Right renal cortex interstitium (tissue), 3 donors: ENCODE measurements around the gene PRXL2B. TPM values are rescaled to one million over a fixed set of nuclear protein-coding genes. Genes with fewer than 3 reads are reported as not detected.

Experiments used
- DNase-seq, 3 donors: peaks; one replicate each; pipeline ENCODE4 v3.0.0-alpha.2; 2013; ENCODE audit warnings: low read depth in 3 of 3, low spot score in 2 of 3
- polyA plus RNA-seq, 3 donors: library from polyadenylated mRNA; unstranded; fragments of 120-200 nt; gene quantifications; one replicate each; pipeline ENCODE4 v1.2.1, GENCODE V29; 2013; ENCODE audit not compliant: insufficient read length in 3 of 3

PRXL2B gene, protein sequence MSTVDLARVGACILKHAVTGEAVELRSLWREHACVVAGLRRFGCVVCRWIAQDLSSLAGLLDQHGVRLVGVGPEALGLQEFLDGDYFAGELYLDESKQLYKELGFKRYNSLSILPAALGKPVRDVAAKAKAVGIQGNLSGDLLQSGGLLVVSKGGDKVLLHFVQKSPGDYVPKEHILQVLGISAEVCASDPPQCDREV
- 10 to 100 TPM; 33.1 to 41.6 (median 39.1) TPM for polyA plus RNA-seq

DNA sequence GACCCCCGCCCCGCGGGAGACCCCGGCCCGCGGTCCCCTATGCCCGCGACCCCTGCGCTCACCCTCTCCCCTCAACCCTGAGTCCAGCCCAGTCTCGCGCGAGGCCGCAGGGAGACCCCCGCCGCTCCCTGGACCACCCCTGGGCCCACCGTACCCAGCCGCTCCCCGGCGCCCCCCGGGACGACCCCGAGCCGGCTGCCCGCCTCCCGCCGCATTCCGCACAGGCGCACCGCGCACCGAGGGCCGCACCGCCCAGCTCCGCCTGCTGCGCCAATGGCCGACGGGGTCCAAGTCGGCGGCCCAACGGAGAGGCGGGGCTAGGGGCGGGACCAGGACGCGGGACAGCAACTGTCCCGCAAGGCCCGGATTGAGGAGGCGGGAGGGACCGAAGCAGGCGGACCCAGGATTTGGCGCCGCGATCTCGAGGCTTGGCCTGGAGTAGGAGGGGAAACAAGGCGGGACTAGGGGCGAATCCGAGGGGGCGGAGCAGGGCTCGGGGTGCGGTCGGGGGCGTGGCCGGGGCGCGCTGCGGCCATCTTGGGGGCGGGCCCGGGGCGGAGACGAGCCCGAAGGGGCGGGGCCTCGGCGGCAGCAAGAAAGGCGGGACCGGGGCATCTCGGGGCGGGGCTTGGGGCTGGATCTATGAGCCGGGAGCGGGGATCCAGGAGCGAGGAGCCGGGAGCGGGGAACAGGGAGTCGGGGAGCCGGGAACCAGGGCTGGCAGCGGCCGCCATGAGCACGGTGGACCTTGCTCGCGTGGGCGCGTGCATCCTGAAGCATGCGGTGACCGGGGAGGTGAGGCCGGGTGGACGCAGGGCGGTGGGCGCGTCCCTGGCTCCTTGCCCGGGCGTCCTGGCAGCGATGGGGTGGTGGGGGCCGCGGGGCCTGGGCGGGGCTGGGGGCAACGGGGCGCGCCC is at the start of gene PRXL2B:
Gene PRXL2B (plus strand): TSS at position 624 of the 917 bp plus-strand sequence. CDS start 109 bp downstream, at position 733.
- peak; percentile 87 to 96 (median 95) for DNase-seq

DNA sequence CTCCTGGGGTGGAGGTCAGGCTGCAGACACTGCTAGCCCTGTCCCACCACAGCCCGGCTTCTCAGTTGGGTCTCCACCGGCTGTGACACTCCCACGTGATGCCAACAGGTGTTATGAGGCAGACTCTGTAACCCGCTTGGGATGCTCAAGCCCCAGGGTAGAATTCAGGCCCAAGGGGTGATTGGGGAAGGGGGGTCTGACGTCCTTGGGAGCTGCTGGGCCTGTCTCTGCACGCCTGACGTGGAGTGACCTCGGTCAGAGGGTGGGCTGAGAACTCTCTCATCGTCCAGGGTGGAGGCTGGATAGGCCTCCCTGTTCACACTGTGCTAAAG is 48.8 kb upstream of the PRXL2B start:
- no peak for DNase-seq

DNA sequence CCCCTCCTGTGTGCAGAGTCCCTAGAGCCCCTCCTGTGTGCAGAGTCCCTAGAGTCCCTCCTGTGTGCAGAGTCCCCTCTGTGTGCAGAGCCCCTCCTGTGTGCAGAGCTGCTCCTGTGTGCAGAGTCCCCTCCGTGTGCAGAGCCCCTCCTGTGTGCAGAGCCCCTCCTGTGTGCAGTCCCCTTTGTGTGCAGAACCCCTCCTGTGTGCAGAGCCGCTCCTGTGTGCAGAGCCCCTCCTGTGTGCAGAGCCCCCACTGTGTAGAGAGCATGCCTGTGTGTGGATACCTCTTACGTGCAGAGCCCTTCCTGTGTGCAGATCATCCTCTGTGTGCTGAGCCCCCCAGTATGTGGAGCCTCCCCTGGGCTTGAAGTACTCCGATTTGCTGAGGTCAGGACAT is 48.2 kb upstream of the PRXL2B start:
- DNase-seq: no peak

DNA sequence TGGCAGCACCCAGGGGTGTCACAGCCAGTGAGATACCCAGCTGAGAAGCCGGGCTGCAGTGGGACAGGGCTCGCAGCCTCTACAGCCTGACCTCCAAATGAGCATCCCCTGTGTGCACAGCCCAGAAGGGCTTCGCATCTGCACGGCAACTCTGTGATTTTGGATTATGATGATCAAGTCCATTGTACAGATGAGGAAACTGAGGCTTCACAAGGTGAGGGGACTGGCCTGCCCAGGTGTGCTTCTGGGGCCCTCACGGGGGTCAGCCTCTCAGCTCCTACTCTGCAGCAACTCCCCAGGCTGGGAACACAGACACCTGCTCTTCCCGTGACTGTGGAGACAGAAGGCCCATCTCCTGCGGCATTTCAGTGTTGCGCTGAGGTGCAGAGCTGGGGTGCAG is 47.7 kb upstream of the PRXL2B start:
- DNase-seq: no peak

DNA sequence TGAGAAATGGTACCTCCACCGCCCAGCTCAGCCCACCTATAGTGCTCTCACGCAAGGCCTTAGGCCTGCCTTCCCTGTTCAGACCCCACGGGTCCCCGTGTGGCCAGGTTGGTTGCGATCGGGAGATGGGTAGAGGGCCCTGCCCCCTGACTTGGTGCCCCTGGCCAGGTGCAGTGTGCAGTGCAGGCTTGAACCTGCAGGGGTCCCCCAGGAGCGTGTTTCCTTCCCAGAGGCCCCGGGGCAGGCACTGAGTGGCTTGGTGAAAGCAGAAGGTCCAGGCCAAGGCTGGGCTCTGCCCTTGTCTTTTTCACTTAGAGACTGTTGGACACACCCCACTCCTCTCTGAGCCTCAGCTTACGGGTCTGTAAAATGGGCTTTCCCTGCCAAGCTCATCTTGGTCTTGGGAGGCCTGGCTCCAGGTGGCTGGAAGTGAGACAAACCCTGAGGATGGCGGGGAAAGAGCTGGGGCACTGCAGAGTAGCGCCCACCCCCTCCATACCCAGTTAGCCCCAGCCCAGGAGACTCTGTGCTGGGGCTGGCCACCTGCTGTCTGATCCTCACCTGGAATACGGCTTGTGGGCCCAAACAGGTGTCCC is 47.2 kb upstream of the PRXL2B start:
- DNase-seq: no peak

DNA sequence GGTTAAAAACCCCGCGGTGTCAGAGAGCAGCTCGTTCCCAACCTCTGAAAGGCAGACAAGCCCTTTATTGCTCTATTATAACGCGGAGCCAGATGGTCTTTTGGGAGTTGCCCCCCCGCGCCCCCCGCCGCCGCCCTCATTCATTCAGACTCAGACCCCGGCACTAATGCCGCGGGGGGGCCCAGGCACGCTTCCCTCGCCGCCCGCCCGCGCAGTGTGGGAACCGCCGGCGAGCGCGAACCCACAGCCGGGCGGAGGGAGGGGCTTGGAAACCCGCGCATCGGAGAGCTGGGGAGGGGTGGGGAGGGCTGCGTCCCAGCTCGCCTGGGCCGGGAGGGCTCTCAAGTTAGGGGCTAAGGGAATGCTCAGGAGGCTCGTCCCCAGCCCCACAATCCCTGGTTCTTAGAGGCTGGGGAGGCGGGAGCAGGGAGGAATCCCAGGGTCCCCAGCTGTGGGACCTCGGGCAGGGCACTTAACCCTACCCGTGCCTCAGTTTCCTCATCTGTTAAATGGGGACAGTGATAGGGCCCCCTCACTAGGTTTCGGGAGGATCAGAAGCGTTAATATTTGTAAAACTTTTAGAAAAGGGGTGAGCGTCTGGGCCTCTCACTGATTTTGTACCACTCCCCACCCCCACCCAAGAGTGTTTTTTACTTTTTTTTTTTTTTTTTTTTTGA is 45.6 kb upstream of the PRXL2B start:
- DNase-seq: no peak

DNA sequence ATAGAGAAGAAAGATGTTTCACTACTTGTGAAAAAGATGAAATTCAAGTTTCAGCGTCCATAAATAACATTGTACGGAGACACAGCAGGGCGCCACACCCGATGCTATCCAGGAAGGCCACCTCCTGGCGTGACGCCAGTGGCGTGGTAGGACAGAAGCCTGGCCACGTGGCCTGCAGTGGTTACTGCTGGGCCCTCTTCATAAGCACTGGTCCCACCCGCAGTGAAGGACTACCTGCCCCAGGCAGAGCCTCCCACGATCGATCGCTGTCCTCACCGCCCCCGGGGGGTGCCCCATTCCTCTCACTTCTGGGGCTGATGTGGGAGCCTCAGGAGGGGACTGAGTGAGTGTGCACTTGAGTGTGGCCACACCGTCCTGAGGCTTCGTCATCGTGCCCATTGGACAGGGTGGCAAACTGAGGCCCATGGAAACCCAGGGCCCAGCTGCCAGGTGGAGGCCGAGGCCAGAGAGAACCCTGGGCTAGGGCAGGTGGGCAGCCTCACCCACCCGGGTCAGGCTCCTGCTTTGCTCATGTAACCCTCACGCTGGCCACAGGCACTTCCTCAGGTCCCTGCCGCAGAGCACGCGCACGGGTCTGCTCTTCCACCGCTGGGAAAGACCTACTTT is 44.8 kb upstream of the PRXL2B start:
- DNase-seq: no peak

DNA sequence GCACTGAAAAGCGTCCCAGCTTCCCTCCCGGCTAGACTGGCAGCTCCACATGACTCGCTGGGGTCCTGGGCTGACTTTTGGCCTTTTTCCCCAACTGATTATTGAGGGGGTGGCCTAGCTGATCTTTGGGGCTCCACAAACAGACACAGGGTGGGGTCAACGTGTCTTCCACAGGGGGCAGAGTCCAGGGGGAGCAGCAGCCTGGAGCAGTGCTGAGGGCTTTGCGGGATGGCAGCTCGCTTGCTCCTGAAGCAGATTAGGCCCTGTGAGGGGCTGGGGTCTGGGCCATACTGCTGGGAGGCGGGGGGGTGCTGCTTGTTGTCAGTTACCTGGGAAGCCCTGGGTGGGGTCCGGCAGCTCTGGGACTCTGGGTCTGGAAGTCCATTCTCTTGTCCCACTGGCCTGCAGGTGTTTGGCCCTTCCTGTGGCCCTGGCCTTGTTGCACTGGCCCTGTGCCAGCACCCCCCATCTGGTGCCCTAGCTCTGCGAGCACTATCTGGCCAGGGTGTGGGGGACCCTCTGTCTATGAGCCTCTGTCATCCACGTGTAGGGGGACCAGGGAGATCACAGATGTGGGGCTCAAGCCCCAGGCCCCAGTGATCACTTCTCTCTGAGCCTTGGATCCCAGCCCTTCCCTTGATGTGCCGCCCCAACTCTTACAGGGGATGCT is 44.2 kb upstream of the PRXL2B start:
- DNase-seq: no peak

DNA sequence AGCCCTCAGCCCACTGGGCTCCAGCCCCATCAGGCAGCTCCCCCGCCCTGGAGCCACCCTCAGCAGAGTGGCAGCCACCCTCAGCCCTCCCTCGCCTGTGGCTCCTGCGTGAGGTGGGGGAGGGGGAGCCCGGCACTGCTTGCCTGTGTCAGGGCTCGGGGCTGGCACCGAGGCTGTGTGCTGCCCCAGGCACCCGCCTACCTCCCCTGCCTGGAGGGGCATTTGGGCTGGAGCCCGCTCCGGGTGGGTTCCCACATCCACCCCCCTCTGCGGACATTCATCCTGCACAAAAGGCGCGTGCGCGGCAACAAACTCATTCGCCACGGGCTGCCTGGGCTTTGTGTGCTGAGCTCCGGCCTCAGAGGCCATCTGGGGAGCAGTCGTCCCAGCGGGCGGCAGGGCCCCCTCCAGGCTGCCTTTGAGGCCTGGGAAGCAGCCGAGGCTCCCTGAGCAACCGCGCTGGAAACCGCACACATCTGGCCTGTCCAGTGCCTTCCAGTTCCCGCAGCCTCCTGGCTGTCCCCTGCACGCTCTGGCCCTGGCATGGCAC is 43.0 kb upstream of the PRXL2B start:
- no peak for DNase-seq

DNA sequence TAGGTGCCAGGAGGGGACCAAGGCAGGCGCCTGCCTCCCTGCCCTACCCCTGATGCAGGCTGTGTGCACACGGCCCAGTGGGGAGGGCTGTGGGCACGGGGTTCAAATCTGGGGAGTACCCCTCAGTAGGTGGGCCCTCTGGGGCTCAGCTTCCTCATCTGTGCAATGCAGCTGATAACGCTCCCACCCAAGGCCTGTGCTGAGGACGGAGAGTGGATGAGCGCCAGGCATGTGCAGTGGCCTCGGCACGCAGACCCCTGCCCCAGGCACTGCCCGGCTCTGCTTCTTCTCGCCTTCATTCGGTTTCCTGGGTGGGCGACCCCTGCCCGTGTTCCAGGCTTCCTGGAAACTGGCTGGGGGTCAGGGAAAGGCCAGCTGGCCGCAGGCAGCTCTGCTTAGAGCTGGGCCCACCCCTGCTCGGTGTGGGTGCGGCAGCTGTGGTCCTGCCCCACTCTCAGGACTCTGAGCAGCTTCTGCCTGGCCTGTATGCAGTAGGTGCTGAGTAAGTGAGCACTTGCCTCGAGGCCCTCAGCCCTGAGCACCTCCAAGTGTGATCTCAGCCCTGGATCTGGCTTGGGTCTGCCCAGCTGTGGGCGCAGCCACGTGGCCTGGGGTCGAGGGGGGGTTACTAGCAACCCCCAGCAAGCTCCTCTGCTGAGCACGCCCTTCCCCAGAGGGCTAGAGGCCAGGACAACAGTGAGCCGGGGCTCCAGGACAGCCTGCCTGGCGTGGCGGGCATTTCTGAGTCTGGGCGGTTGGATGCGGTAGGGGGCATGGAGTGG is 42.3 kb upstream of the PRXL2B start:
- no peak for DNase-seq

DNA sequence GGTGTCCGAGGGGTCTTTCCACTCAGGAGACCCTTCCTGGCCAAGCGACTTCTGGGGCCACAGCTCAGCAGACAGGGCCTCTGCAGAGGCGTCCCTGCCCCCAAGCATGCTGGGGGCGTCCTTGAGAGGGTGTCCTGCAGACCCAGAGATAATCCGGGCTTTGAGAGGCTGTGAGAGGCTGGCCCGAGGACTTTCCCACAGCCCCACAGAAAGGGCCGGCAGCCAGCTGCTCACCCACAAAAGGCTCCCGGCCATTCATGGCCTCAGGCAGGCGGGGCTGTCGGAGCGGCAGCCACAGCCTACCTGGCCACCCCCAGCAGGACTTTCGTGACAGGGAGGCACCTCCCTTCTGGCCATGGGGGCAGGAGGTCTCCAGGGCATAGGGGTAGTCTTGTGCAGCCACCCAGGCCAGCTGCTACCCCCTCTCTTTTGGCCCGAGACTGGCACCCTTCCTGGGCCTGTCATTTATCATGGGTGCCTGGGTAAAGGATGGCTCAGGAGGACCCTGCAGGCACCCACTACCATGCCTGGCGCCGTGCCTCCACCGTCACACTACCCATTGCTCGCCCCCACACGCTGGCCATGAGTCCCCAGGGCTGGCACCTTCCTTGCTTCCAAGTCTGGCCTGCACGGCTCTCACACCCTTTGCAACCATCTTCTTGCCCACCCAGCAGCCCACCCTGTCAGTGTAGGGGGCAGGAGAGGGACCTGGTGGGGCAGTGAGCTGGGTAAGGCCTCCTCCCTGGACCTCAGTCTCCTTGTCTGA is 41.5 kb upstream of the PRXL2B start:
- no peak for DNase-seq

DNA sequence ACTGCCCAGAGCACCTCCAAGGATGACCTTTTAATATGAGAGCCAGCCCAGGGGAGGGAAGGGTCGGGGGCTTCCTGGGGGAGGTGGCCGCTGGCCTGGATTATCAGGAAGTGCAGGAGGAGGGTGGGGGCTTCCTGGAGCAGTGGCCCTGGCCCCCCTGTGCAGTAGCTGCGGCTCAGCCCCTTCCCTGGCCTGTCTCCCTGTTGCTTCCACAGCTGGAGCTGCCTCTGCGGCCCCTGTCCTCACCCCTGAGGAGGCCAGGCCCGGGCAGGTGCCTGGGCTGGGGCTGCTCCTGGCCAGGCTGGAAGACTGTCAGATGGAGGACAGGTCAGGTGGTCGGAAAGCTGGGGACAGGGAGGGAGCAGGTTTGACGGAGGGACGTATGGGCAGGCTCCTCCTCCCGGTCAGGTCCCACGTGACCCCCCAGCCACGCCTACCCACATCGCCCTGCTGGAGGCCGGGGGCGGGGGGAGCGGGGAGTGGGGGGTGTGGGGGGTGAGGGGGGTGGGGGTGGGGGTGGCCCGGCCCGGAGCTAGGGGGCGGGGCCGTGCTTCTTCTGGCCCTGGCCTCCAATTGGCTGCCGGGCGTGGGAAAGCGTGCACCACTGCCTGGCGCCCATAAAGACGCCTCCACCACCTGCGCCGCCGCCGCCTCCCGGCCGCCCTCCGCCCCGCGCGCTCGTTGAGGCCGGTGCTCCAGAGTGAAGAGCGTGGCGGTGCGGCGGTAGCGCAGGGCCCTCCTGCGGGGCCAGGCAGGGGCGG is 40.6 kb upstream of the PRXL2B start:
- DNase-seq: no peak

DNA sequence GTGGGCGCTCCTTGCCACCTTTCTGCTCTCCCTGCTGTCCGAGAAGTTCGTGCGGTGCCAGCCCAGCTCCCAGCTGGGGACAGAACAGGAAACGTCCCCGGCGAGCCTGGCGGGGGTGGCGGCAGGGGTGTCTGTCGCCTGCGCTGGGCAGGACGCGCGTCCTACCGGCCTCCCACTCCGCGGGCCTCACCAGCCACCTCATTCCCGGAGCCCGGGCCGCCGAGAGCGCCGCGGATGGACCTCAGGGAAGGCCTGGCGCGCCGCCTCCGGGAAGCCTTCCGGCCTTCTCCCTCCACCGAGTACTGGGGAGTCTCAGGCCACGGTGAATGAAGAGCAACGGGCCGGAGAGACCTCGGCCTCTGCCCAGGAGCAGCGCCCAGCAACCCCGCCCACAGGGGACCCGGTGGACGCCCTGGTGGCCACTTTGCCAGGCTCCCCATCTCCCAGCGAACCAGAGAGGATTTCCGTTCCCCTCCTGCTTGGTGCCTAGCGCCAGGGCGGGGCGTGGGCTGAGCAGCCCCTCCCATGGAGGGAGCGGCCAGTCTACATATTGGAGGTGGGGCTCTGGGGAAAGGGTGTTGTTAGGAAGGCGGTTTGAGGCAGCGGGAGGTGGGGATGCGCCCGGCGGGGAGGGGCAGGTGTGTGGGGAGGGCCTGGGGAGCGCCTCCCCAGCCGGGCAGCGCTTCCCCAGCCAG is 39.9 kb upstream of the PRXL2B start:
- no peak for DNase-seq

DNA sequence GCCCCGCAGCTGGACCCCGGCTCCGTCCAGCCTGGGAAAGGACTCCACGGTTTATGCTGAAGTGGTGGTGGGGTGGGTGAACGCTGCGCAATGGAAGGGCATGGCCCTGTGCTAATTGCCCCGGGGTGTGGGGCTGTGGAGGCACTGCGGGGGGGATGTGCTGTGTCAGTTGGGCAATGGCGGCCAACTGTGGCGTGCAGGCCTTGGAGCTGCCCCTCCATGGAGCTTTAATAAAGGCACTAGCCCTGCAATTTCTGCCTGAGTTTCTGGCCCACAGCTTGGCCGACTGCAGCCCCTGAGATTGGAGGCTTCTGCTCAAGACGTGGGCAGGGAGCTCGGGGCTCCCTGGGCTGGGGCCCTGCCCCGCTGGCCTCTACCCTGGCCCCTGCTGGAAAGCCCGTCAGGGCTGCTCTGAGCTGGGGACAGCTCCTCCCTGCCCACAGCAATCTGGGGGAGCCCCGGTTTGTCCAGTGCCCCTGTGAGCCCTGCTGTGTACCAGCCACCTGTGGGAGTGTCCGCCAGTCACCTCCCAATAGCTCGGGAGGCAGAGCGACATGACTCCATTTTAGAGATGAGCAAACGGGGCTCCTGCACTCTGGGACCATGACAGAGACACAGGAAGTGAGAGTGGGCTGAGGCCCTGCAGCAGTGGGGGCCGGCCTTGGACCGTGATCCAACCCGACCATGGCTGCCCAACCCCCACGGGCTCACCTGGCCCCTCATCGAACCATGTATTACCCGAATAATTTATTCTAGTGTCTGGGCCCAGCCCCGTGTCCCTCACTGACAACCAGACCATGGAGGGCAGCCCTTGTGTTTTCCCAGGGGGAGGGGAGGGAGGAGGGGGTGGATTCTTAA is 39.1 kb upstream of the PRXL2B start:
- DNase-seq: no peak

DNA sequence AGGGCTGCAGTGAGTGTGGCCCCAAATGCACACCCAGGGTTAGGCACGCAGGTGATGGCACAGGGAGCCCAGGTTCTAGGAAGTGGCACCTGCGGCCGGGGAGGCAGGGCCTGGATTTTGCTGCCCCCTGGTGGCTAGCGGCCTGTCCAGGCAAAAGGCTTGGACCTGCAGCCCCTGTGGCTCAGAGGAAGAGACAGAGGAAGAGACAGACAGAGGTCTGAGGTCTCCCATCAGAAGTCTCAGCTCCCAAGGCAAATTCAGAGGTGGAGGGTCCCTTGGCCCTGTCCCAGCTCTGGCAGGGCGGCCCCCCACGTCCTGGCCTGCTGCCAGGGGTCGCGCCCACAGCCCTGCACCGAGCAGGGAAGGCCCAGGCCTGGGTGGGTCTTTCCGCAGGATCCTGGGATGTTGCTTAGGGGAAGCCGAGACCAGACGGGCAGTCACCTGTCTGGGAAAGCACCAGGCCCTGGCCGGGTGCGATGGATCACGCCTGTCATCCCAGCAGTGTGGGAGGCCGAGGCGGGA is 38.4 kb upstream of the PRXL2B start:
- DNase-seq: no peak
